K562 (cell line): Measurements from ENCODE around the gene SAMD4A. TPM values are rescaled to one million over a fixed set of nuclear protein-coding genes. Genes with fewer than 3 reads are reported as not detected.

Experiments
- ATAC-seq: fragments of 200-7000 bp; cut with Tn5 transposase; 3 replicates; pipeline ENCODE4 v1.9.1; 2020; ENCODE audit warnings: moderate library complexity
- BruUV-seq: library from RNA; stranded (reverse); fragments of 400-500 nt; replicated peaks from 2 replicates; lab custom pipeline; 2021; lab: Mats Ljungman, UMichigan
- CTCF ChIA-PET: fragments of 300-600 bp; formaldehyde crosslinking; extraction: SDS; loops from one replicate; lab custom pipeline; 2021; ENCODE audit warnings: low intra/inter-chr PET ratio; lab: Yijun Ruan, JAX
- POLR2A ChIA-PET: fragments of 300-600, 350-650 bp; sonication (Branson Sonifier 250); formaldehyde crosslinking; extraction: SDS; loops from one replicate; lab custom pipeline; 2021; ENCODE audit warnings: antibody characterized with exemption, inconsistent platforms; lab: Yijun Ruan, JAX
- DNase-seq, 4 experiments: peaks; one replicate each; pipeline versions ENCODE4 v3.0.0 to v3.0.0-alpha.2; 2011 to 2018; ENCODE audit warnings: low spot score in 3 of 4, mixed read lengths in 3 of 4; ENCODE audit errors: extremely low read depth in 1 of 4
- FAIRE-seq: peaks from 2 replicates; lab custom pipeline; 2011; peaks lifted over from hg19 to GRCh38; lab: Jason Lieb, UNC
- H2AFZ ChIP-seq: 2 replicates; pipeline ENCODE4 v1.6.0; 2011; ENCODE audit warnings: low read depth, low read length, control low read depth, inconsistent platforms
- H3K27ac ChIP-seq: fragments of 200-600 bp; 3 replicates; pipeline ENCODE4 v1.8.0; 2011; ENCODE audit warnings: low read depth, mild to moderate bottlenecking, control low read depth, inconsistent platforms, low read length, moderate library complexity, mixed read lengths; ENCODE audit errors: extremely low read depth
- H3K27me3 ChIP-seq, 2 experiments: fragments of 300-600 bp in 1 of 2; 2 replicates in 1 of 2; 3 replicates in 1 of 2; pipeline versions ENCODE4 v1.6.0 to v1.8.0; 2011; ENCODE audit warnings: inconsistent platforms in 2 of 2, low read length in 2 of 2, mild to moderate bottlenecking in 1 of 2, mixed read lengths in 1 of 2, moderate library complexity in 1 of 2; ENCODE audit not compliant: control insufficient read depth in 2 of 2, insufficient read depth in 2 of 2
- H3K36me3 ChIP-seq: fragments of 300-600 bp; 3 replicates; pipeline ENCODE4 v1.8.0; 2011; ENCODE audit warnings: mild to moderate bottlenecking, low read length, inconsistent platforms; ENCODE audit not compliant: control insufficient read depth, insufficient read depth
- H3K4me1 ChIP-seq, 2 experiments: fragments of 200-600 bp in 1 of 2; replicated peaks in 1 of 2; 2 replicates in 1 of 2; 3 replicates in 1 of 2; pipeline versions ENCODE4 v1.5.1 to v1.8.0; 2011; ENCODE audit warnings: inconsistent platforms in 2 of 2, low read length in 2 of 2, mild to moderate bottlenecking in 1 of 2, mixed read lengths in 1 of 2, moderate library complexity in 1 of 2; ENCODE audit not compliant: control insufficient read depth in 2 of 2, insufficient read depth in 2 of 2
- H3K4me2 ChIP-seq: 2 replicates; pipeline ENCODE4 v1.6.1; 2011; ENCODE audit warnings: low read length, control low read depth, inconsistent platforms, mixed read lengths; ENCODE audit not compliant: insufficient read depth
- H3K4me3 ChIP-seq: fragments of 200-600 bp; sonication (generic), shearing (Covaris generic); 2 replicates; pipeline ENCODE4 v1.5.1; 2016; ENCODE audit warnings: control low read depth, inconsistent platforms
- H3K79me2 ChIP-seq: fragments of 200-600 bp; 3 replicates; pipeline ENCODE4 v1.8.0; 2011; ENCODE audit warnings: low read length, inconsistent platforms; ENCODE audit not compliant: control insufficient read depth, insufficient read depth
- H3K9ac ChIP-seq, 2 experiments: 2 replicates each; pipeline versions ENCODE4 v1.6.0 to v1.6.1; 2011; ENCODE audit warnings: low read depth in 2 of 2, low read length in 2 of 2, control low read depth in 1 of 2, inconsistent platforms in 1 of 2, mild to moderate bottlenecking in 1 of 2, mixed read lengths in 1 of 2; ENCODE audit not compliant: insufficient read depth in 1 of 2
- H3K9me1 ChIP-seq: one replicate; pipeline ENCODE4 v1.6.0; 2011; ENCODE audit warnings: inconsistent platforms, mild to moderate bottlenecking, low read length, moderate library complexity; ENCODE audit not compliant: control insufficient read depth, insufficient read depth
- H3K9me3 ChIP-seq: replicated peaks from 2 replicates; pipeline ENCODE4 v1.5.1; 2011; ENCODE audit warnings: low read depth, low read length, inconsistent platforms; ENCODE audit not compliant: control insufficient read depth, insufficient read depth
- H4K20me1 ChIP-seq: replicated peaks from 2 replicates; pipeline ENCODE4 v1.6.1; 2011; ENCODE audit warnings: low read length, inconsistent platforms, mixed read lengths; ENCODE audit not compliant: control insufficient read depth, insufficient read depth
- CBX2 ChIP-seq: fragments of 200-600 bp; sonication (generic); IDR thresholded peaks from one replicate; pipeline ENCODE4 v1.6.1; 2012; ENCODE audit warnings: mild to moderate bottlenecking, low read length, inconsistent platforms; ENCODE audit not compliant: insufficient read depth, poor library complexity, severe bottlenecking
- CEBPG ChIP-seq, 3 experiments: fragments of 200-800 bp in 1 of 3; sonication (Bioruptor generic) in 1 of 3; sonication (generic) in 1 of 3; formaldehyde crosslinking in 1 of 3; IDR thresholded peaks in 2 of 3; conservative IDR thresholded peaks in 1 of 3; 2 replicates each; pipeline versions ENCODE4 v1.6.1 to v1.8.0; 2016 to 2022; ENCODE audit warnings: missing compliant biosample characterization in 2 of 3, missing genetic modification characterization in 2 of 3, mild to moderate bottlenecking in 1 of 3, missing genetic modification reagents in 1 of 3
- CHCHD3 ChIP-seq: fragments of 250-450 bp; sonication (Bioruptor Pico); IDR thresholded peaks from 2 replicates; pipeline ENCODE4 v2.1.2; 2022; ENCODE audit warnings: mild to moderate bottlenecking
- HEY1 ChIP-seq: fragments of 250-450 bp; sonication (Bioruptor Pico); IDR thresholded peaks from 2 replicates; pipeline ENCODE4 v1.5.0; 2020; ENCODE audit warnings: mild to moderate bottlenecking, moderate library complexity, borderline replicate concordance
- NCOR1 ChIP-seq: fragments of 450-650 bp; IDR thresholded peaks from 2 replicates; pipeline ENCODE4 v1.6.1; 2016; ENCODE audit warnings: mild to moderate bottlenecking, moderate library complexity
- NR4A1 ChIP-seq, 2 experiments: fragments of 250-450 bp in 1 of 2; fragments of 450-650 bp in 1 of 2; sonication (Bioruptor Pico) in 1 of 2; IDR thresholded peaks; 2 replicates each; pipeline versions ENCODE4 v1.4.0 to v1.6.1; 2016 to 2020; ENCODE audit warnings: mild to moderate bottlenecking in 2 of 2, missing compliant biosample characterization in 1 of 2, missing genetic modification characterization in 1 of 2, moderate library complexity in 1 of 2
- POU5F1 ChIP-seq: fragments of 150-350 bp; IDR thresholded peaks from 2 replicates; pipeline ENCODE4 v1.6.1; 2014; ENCODE audit warnings: borderline replicate concordance, low read length, low read depth, mild to moderate bottlenecking; ENCODE audit not compliant: partially characterized antibody
- RBM14 ChIP-seq: fragments of 200-400 bp; formaldehyde crosslinking; IDR thresholded peaks from 2 replicates; pipeline ENCODE4 v1.6.1; 2018; ENCODE audit warnings: low read depth, mild to moderate bottlenecking, low read length, moderate library complexity, borderline replicate concordance; ENCODE audit not compliant: insufficient read depth
- SAFB ChIP-seq: fragments of 200-400 bp; formaldehyde crosslinking; IDR thresholded peaks from 2 replicates; pipeline ENCODE4 v1.6.1; 2017; ENCODE audit warnings: low read depth, low read length, borderline replicate concordance
- SIN3B ChIP-seq: fragments of 450-650 bp; IDR thresholded peaks from 2 replicates; pipeline ENCODE4 v1.6.1; 2017; ENCODE audit warnings: low read depth, mild to moderate bottlenecking, moderate library complexity
- SMAD3 ChIP-seq: fragments of 450-650 bp; formaldehyde crosslinking; conservative IDR thresholded peaks from 2 replicates; pipeline ENCODE4 v1.4.0; 2020; ENCODE audit warnings: mild to moderate bottlenecking
- SMARCE1 ChIP-seq: fragments of 450-650 bp; IDR thresholded peaks from 2 replicates; pipeline ENCODE4 v1.7.1; 2016; ENCODE audit warnings: mild to moderate bottlenecking
- ZC3H11A ChIP-seq: IDR thresholded peaks from 2 replicates; pipeline ENCODE4 v1.6.1; 2012; ENCODE audit warnings: low read depth, low read length, improper control_type of control experiment
- ZNF197 ChIP-seq: fragments of 200-800 bp; sonication (Bioruptor generic); IDR thresholded peaks from 2 replicates; pipeline ENCODE4 v1.6.1; 2016; ENCODE audit warnings: low read depth, missing genetic modification characterization, missing compliant biosample characterization
- ZNF395 ChIP-seq: fragments of 200-800 bp; sonication (Bioruptor generic); IDR thresholded peaks from 2 replicates; pipeline ENCODE4 v1.6.1; 2017; ENCODE audit warnings: missing genetic modification characterization, missing compliant biosample characterization
- whole genome bisulfite sequencing: fragments of 100-300 bp; shearing (Covaris generic); methylation state at CpG from one replicate; pipeline ENCODE4 v1.1.6; 2016; ENCODE audit warnings: low coverage, mixed read lengths; ENCODE audit not compliant: insufficient coverage; ENCODE audit errors: missing lambda C conversion rate; 5-methylcytosine and 5-hydroxymethylcytosine counted together
- in situ Hi-C: fragments of 300-500 bp; cut with MboI; formaldehyde crosslinking; loops from 4 replicates; pipeline ENCODE4 v1.15.0; 2018; ENCODE audit warnings: inconsistent platforms, mixed read lengths
- intact Hi-C: fragments of 100-400 bp; cut with micrococcal nuclease; formaldehyde crosslinking; loops from 2 replicates; pipeline ENCODE4 v1.14.2; 2022
- polyA plus RNA-seq, 8 experiments: library from polyadenylated mRNA; depleted of rRNA in 4 of 8; stranded (reverse) in 5 of 8; unstranded in 3 of 8; fragments of >200 nt; fragmentation: Nextera tagmentation in 2 of 8; fragmentation: Illumina TruSeq in 1 of 8; extraction: Ambion mirVana in 2 of 8; extraction: Trizol in 1 of 8; gene quantifications; 2 replicates each; pipeline versions ENCODE4 v1.2.1 to v1.2.3, GENCODE V29; 2011 to 2014; ENCODE audit warnings: inconsistent platforms in 1 of 8, missing spikeins in 1 of 8
- total RNA-seq, 7 experiments: library from RNA; depleted of rRNA in 6 of 7; stranded (reverse); fragments of >200 nt in 6 of 7; fragmentation: Illumina TruSeq in 2 of 7; extraction: Trizol in 2 of 7; gene quantifications; 2 replicates each; pipeline versions ENCODE4 v1.2.1 to v1.2.3, GENCODE V29; 2011 to 2021; ENCODE audit warnings: low replicate concordance in 1 of 7

SAMD4A gene
- total and polyA plus RNA-seq, 9 of the 15 experiments (the other 6 are each of a cell fraction or from before 2014, with no cell fraction given) = 0.66 to 6.8 (median 3.3) TPM

GRCh38 chr14:54591866-54592265 lies 24.9 kb downstream of the SAMD4A start:
- WGBS = 78% methylated on average over 3 of the region's 4 CpGs
- DNase-seq = no peak
- no peaks in the 10 kb centered on the region for H3K36me3 ChIP-seq
- H4K20me1 ChIP-seq = no peaks in the 10 kb centered on the region
- intact Hi-C loops (no loop called here), in situ Hi-C loops (no loop called here)
- H3K79me2 ChIP-seq = peaks cover 5% of the 10 kb centered on the region; the same call in 1 of the 3 replicates
- no peaks in the 10 kb centered on the region for H3K27me3 ChIP-seq
- ChIA-PET POLR2A (interaction anchor here (0.6 to 1.6 kb wide), 2 partner anchors 14 to 1967 kb away, joined by 3 read pairs; no protein-coding TSS in a partner anchor), CTCF (no interaction called here)
- no peak overlapping the region for H3K4me2 ChIP-seq
- no peaks in the 10 kb centered on the region for H3K9me1 ChIP-seq
- no peaks in the 10 kb centered on the region; a peak in 2 of 5 replicates for H3K4me1 ChIP-seq
- no peak overlapping the region for H3K27ac ChIP-seq
- no peak overlapping the region for H3K4me3 ChIP-seq
- H2AFZ ChIP-seq = no peak overlapping the region
- no peak for FAIRE-seq
- TF ChIP-seq NR4A1 (CRISPR knock-in tag; IDR thresholded peaks at IDR 0.05) = no peak
- no peak for TF ChIP-seq NR4A1 (tag; IDR thresholded peaks at IDR 0.05)
- BruUV-seq = no TSS peak
- H3K9ac ChIP-seq = no peak overlapping the region
- no peak for ATAC-seq
- H3K9me3 ChIP-seq = no peaks in the 10 kb centered on the region

DNA sequence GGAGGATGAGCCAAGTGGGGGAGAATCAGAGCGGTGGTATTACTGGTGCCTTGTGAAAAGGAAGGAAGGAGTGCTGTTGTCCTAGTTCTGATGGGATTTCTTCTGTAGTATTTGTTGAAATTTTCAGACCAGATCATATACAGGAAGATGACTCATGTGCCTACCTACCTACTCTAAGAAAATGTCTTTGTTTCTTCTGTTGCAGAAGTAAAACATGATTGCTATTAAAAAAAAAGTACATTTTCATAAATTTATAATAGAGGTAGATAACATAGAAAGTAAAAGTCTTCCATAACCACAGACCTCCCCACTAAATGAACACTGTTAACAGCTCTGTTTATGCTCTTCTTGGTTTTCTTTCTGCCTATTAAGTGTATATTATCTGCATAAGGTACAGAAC lies 26.9 kb downstream of the SAMD4A start:
- H4K20me1 ChIP-seq = no peaks in the 10 kb centered on the region
- H3K36me3 ChIP-seq = no peaks in the 10 kb centered on the region
- no TSS peak for BruUV-seq
- POLR2A ChIA-PET = no interaction called here
- in situ Hi-C loops (no loop called here), intact Hi-C loops (no loop called here)
- H2AFZ ChIP-seq = no peak overlapping the region
- H3K9me3 ChIP-seq = no peaks in the 10 kb centered on the region
- CTCF ChIA-PET = no interaction called here
- H3K27me3 ChIP-seq = no peaks in the 10 kb centered on the region
- peaks cover 0 to 3% of the 10 kb centered on the region in 2 experiments; a peak in 2 of 5 replicates for H3K4me1 ChIP-seq
- FAIRE-seq (no peak), ATAC-seq (no peak), DNase-seq (no peak)
- H3K4me3 ChIP-seq = no peak overlapping the region
- no peak overlapping the region for H3K9ac ChIP-seq
- H3K27ac ChIP-seq = no peak overlapping the region
- no peaks in the 10 kb centered on the region for H3K9me1 ChIP-seq
- H3K79me2 ChIP-seq = peaks cover 5% of the 10 kb centered on the region; the same call in 1 of the 3 replicates
- H3K4me2 ChIP-seq = no peak overlapping the region
- WGBS = 55% methylated on average over 1 of the region's 1 CpG
- TF ChIP-seq ZNF395 (CRISPR knock-in tag) (no peak), CEBPG (CRISPR knock-in tag; IDR thresholded peaks at IDR 0.05) (no peak), CEBPG (tag; conservative IDR thresholded peaks at IDR 0.05 in 1 of 2, IDR thresholded peaks at IDR 0.05 in 1 of 2) (no peak), SMARCE1 (no peak), ZNF197 (CRISPR knock-in tag) (no peak), CBX2 (no peak), HEY1 (no peak), ZC3H11A (no peak), NCOR1 (no peak), SMAD3 (CRISPR knock-in tag) (no peak), SAFB (no peak), CHCHD3 (no peak), SIN3B (no peak), RBM14 (no peak), POU5F1 (no peak)
